Measurements from ENCODE around the gene KCNN3. TPM values are rescaled to one million over a fixed set of nuclear protein-coding genes. Genes with fewer than 3 reads are reported as not detected.

Gene KCNN3
- total and polyA plus RNA-seq, 2 of the 13 experiments (the other 11 are each of a cell fraction or from before 2014, with no cell fraction given): not detected

- TF ChIP-seq, protein P1, sequence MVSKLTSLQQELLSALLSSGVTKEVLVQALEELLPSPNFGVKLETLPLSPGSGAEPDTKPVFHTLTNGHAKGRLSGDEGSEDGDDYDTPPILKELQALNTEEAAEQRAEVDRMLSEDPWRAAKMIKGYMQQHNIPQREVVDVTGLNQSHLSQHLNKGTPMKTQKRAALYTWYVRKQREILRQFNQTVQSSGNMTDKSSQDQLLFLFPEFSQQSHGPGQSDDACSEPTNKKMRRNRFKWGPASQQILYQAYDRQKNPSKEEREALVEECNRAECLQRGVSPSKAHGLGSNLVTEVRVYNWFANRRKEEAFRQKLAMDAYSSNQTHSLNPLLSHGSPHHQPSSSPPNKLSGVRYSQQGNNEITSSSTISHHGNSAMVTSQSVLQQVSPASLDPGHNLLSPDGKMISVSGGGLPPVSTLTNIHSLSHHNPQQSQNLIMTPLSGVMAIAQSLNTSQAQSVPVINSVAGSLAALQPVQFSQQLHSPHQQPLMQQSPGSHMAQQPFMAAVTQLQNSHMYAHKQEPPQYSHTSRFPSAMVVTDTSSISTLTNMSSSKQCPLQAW (CRISPR knock-in tag; IDR thresholded peaks at IDR 0.05): no peak
- no peak for TF ChIP-seq ZNF354B (CRISPR knock-in tag; IDR thresholded peaks at IDR 0.05)
- no peak for TF ChIP-seq MXI1 (IDR thresholded peaks at IDR 0.05; ENCODE audit: borderline replicate concordance, low read depth, low read length)
- 0 out of 2 replicates have a peak, but pooled peaks have one; percentile 10 for TF ChIP-seq GATAD2A (CRISPR knock-in tag; IDR thresholded peaks at IDR 0.05)
- TF ChIP-seq, protein P2, sequence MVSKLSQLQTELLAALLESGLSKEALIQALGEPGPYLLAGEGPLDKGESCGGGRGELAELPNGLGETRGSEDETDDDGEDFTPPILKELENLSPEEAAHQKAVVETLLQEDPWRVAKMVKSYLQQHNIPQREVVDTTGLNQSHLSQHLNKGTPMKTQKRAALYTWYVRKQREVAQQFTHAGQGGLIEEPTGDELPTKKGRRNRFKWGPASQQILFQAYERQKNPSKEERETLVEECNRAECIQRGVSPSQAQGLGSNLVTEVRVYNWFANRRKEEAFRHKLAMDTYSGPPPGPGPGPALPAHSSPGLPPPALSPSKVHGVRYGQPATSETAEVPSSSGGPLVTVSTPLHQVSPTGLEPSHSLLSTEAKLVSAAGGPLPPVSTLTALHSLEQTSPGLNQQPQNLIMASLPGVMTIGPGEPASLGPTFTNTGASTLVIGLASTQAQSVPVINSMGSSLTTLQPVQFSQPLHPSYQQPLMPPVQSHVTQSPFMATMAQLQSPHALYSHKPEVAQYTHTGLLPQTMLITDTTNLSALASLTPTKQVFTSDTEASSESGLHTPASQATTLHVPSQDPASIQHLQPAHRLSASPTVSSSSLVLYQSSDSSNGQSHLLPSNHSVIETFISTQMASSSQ (IDR thresholded peaks at IDR 0.05; ENCODE audit: low read depth): no peak
- TF ChIP-seq, protein P2 (CRISPR knock-in tag; IDR thresholded peaks at IDR 0.05; ENCODE audit: borderline replicate concordance): no peak
- no peak for TF ChIP-seq IRF2 (CRISPR knock-in tag; IDR thresholded peaks at IDR 0.05)
- peak; percentile 57; the same call in 1 of the 2 replicates for TF ChIP-seq ZNF788 (CRISPR knock-in tag; IDR thresholded peaks at IDR 0.05; ENCODE audit: borderline replicate concordance)
- TF ChIP-seq, protein P3, sequence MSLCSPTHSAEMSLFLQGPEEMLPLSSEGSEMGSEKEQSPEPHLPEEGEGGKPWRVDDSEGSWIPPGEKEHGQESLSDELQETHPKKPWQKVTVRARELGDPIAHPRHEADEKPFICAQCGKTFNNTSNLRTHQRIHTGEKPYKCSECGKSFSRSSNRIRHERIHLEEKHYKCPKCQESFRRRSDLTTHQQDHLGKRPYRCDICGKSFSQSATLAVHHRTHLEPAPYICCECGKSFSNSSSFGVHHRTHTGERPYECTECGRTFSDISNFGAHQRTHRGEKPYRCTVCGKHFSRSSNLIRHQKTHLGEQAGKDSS (CRISPR knock-in tag; IDR thresholded peaks at IDR 0.05; ENCODE audit: borderline replicate concordance, low read depth): peak; percentile 87; the same call in 1 of the 2 replicates
- no peak for TF ChIP-seq ZNF567 (CRISPR knock-in tag; IDR thresholded peaks at IDR 0.05; ENCODE audit: borderline replicate concordance)
- no peak for TF ChIP-seq SOX5 (CRISPR knock-in tag; IDR thresholded peaks at IDR 0.05; ENCODE audit: borderline replicate concordance)
- TF ChIP-seq SALL2 (CRISPR knock-in tag; IDR thresholded peaks at IDR 0.05): no peak
- TF ChIP-seq ESRRA (CRISPR knock-in tag; IDR thresholded peaks at IDR 0.05; ENCODE audit: low read depth): no peak
- TF ChIP-seq TGIF2 (CRISPR knock-in tag; IDR thresholded peaks at IDR 0.05): no peak
- peak; percentile 92 for TF ChIP-seq RAD21 (CRISPR knock-in tag; IDR thresholded peaks at IDR 0.05)
- TF ChIP-seq BORCS8-MEF2B (CRISPR knock-in tag; IDR thresholded peaks at IDR 0.05): no peak
- TF ChIP-seq HDAC6 (IDR thresholded peaks at IDR 0.05; ENCODE audit: low read depth, low read length): no peak
- peak; percentile 30; the same call in 1 of the 2 replicates for TF ChIP-seq MYC (CRISPR knock-in tag; IDR thresholded peaks at IDR 0.05; ENCODE audit: borderline replicate concordance)
- no peak for TF ChIP-seq SRSF1 (optimal IDR thresholded peaks at IDR 0.05; ENCODE audit: low read depth, low read length)
- no peak for TF ChIP-seq BRD4 (CRISPR knock-in tag; IDR thresholded peaks at IDR 0.05)
- TF ChIP-seq ZNF572 (CRISPR knock-in tag; IDR thresholded peaks at IDR 0.05): peak; percentile 57; the same call in 1 of the 2 replicates
- no peak for TF ChIP-seq KLF11 (CRISPR knock-in tag; IDR thresholded peaks at IDR 0.05)
- no peak for TF ChIP-seq TCF7 (IDR thresholded peaks at IDR 0.05; ENCODE audit: low read depth)
- no peak for TF ChIP-seq SETDB1 (CRISPR knock-in tag; IDR thresholded peaks at IDR 0.05; ENCODE audit: borderline replicate concordance)
- no peak for TF ChIP-seq ZNF713 (CRISPR knock-in tag; IDR thresholded peaks at IDR 0.05)
- no peak for TF ChIP-seq ZNF557 (CRISPR knock-in tag; IDR thresholded peaks at IDR 0.05)
- TF ChIP-seq SATB2 (CRISPR knock-in tag; IDR thresholded peaks at IDR 0.05): no peak
Observed at GRCh38 chr1:154878371-154879037, 8.4 kb upstream of the KCNN3 start (continued).

Data from HepG2 (cell line).